ENCODE measurements around the gene CALY. TPM values are rescaled to one million over a fixed set of nuclear protein-coding genes. Genes with fewer than 3 reads are reported as not detected.

CALY gene
- total RNA-seq, 1 experiment from 2014 or later: not detected

- Histone ChIP-seq H3K27me3 (ENCODE audit: low read length) (no peaks in the 10 kb centered on the region), H4K20me1 (ENCODE audit: low read length) (no peaks in the 10 kb centered on the region), H3F3A (ENCODE audit: low read length, unreplicated experiment) (peaks cover 4% of the 10 kb centered on the region), H3K4me3 (ENCODE audit: low read length) (peak overlapping the region; percentile 51; the same call in 1 of the 2 replicates), H3K9me3 (ENCODE audit: low read length) (no peaks in the 10 kb centered on the region), H3K9ac (ENCODE audit: low read length) (peak overlapping the region; percentile 96), H3K36me3 (ENCODE audit: low read depth, low read length) (peaks cover 3% of the 10 kb centered on the region; the same call in 1 of the 2 replicates), H3K27ac (ENCODE audit: low read length) (peak overlapping the region; percentile 98), H3K79me2 (ENCODE audit: low read length) (peaks cover 32% of the 10 kb centered on the region), H3K4me1 (ENCODE audit: insufficient read depth, low read length) (peaks cover 54% of the 10 kb centered on the region), H3K4me2 (ENCODE audit: low read length) (peak overlapping the region; percentile 97), H3K9me2 (replicated peaks; ENCODE audit: low read length) (no peaks in the 10 kb centered on the region), H2AFZ (ENCODE audit: low read length) (no peak overlapping the region)
- ATAC-seq (no peak), DNase-seq (peak; percentile 6)
- no TSS peak for BruUV-seq (replicated peaks)
- TF ChIP-seq EZH2phosphoT487 (IDR thresholded peaks at IDR 0.05; ENCODE audit: borderline replicate concordance, low read length) (no peak), EZH2 (IDR thresholded peaks at IDR 0.05; ENCODE audit: low read length, unreplicated experiment) (no peak), CTCF (conservative IDR thresholded peaks at IDR 0.05; ENCODE audit: low read depth, low read length) (no peak)
- ChIA-PET POLR2A (ENCODE audit: unreplicated experiment) (interaction anchor here (0.8 kb wide), 1 partner anchor 16 kb away, joined by 3 read pairs; no protein-coding TSS in a partner anchor), CTCF (no interaction called here)
- intact Hi-C loops (cut with micrococcal nuclease): no loop called here
Observed at GRCh38 chr10:133277993-133278576, 58.6 kb downstream of the CALY start.

GRCh38 chr10:133277277-133277992, 59.3 kb downstream of the CALY start:
- peaks cover 54% of the 10 kb centered on the region for H3K4me1 ChIP-seq (ENCODE audit: insufficient read depth, low read length)
- POLR2A ChIA-PET (ENCODE audit: unreplicated experiment): no interaction called here
- peak overlapping the region; percentile 96 for H3K9ac ChIP-seq (ENCODE audit: low read length)
- H3F3A ChIP-seq (ENCODE audit: low read length, unreplicated experiment): peaks cover 4% of the 10 kb centered on the region
- BruUV-seq (replicated peaks): no TSS peak
- H3K27me3 ChIP-seq (ENCODE audit: low read length): no peaks in the 10 kb centered on the region
- H4K20me1 ChIP-seq (ENCODE audit: low read length): no peaks in the 10 kb centered on the region
- peak overlapping the region; percentile 97 for H3K4me2 ChIP-seq (ENCODE audit: low read length)
- H3K9me3 ChIP-seq (ENCODE audit: low read length): no peaks in the 10 kb centered on the region
- H3K4me3 ChIP-seq (ENCODE audit: low read length): peak overlapping the region; percentile 51
- peaks cover 32% of the 10 kb centered on the region for H3K79me2 ChIP-seq (ENCODE audit: low read length)
- CTCF ChIA-PET: no interaction called here
- no peak overlapping the region for H2AFZ ChIP-seq (ENCODE audit: low read length)
- no peak for TF ChIP-seq EZH2phosphoT487 (IDR thresholded peaks at IDR 0.05; ENCODE audit: borderline replicate concordance, low read length)
- no peak for TF ChIP-seq CTCF (conservative IDR thresholded peaks at IDR 0.05; ENCODE audit: low read depth, low read length)
- no peak for TF ChIP-seq EZH2 (IDR thresholded peaks at IDR 0.05; ENCODE audit: low read length, unreplicated experiment)
- DNase-seq (no peak), ATAC-seq (no peak)
- peak overlapping the region; percentile 98 for H3K27ac ChIP-seq (ENCODE audit: low read length)
- no peaks in the 10 kb centered on the region; the same call in 1 of the 2 replicates for H3K36me3 ChIP-seq (ENCODE audit: low read depth, low read length)
- intact Hi-C loops (cut with micrococcal nuclease): no loop called here
- no peaks in the 10 kb centered on the region for H3K9me2 ChIP-seq (replicated peaks; ENCODE audit: low read length)

Measured in PC-3 (cell line).